Stimulated activated CD4-positive, alpha-beta T cell treated with anti-CD3 and anti-CD28 coated beads, TNF-alpha, amount 100 ng/mL, for 4 hours (primary cell): ENCODE measurements around the gene CCNH.

ENCODE experiments used
- DNase-seq, 3 experiments: peaks; one replicate each; pipeline ENCODE4 v3.0.0-alpha.2; 2020; ENCODE audit warnings: low read depth in 3 of 3

The CCNH gene

DNA sequence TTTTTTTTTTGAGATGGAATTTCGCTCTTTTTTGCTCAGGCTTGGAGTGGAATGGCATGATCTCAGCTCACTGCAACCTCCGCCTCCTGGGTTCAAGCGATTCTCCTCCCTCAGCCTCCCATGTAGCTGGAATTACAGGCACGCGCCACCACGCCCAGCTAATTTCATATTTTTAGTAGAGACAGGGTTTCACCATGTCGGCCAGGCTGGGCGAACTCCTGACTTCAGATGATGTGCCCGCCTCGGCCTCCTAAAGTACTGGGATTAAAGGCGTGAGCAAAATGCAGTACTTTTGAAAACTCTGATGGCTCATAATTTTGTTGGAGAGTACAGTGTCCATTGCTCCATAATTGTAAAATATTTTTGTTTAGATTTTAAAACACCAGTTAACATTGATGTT lies 52.6 kb downstream of the CCNH start:
- no peak for DNase-seq

DNA sequence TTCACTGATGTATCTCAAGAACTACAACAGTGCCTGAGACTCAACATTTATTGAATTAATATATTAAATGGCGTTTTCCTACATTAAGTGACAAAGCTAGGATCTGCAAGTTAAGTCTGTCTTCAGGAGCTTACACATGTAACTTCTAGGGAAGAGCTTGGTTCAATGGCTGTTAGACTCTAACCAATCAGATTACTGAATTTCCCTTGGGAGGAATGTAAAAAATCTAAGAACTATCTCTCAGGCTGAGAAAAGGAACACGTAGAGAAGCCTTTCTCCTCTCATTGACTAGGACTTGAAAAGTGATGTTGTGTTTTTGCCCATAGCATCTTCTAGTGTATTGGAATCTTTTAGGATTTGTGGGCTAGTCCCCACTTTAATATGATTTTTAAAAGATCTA lies 53.6 kb downstream of the CCNH start:
- no peak for DNase-seq

DNA sequence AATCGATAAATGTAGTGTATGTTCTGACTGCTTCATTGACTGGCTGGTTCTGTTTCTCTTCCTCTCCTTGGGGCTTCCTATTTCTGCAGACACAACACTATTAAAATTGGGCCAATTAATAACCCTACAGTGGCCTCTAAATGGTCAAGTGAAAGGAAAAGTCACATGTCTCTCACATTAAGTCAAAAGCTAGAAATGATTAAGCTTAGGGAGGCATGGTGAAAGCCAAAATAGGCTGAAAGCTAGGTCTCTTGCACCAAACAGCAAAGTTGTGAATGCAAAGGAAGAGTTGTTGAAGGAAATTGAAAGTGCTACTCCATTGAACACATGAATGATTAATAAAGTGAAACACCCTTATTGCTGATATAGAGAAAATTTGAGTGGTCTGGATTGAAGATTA lies 58.2 kb downstream of the CCNH start:
- DNase-seq: no peak

DNA sequence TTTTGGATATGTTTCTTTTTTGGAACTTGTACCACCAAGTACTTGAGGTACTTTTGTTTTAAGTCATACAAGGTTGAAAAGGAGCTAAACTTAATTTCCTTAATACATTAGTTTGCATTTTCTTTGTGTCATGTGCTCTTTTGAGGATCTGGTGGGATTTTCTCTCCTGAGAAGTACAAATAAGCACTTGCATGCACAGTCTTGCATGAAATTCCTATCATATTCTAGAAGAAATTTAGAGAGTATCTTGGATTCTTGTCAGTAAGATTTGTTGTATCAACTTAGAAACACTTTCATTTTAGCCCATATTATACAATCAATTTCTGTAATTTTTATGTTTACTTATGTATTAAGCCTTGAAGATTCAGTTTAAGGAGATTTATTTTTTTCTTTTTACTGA lies 64.9 kb downstream of the CCNH start:
- DNase-seq: no peak

DNA sequence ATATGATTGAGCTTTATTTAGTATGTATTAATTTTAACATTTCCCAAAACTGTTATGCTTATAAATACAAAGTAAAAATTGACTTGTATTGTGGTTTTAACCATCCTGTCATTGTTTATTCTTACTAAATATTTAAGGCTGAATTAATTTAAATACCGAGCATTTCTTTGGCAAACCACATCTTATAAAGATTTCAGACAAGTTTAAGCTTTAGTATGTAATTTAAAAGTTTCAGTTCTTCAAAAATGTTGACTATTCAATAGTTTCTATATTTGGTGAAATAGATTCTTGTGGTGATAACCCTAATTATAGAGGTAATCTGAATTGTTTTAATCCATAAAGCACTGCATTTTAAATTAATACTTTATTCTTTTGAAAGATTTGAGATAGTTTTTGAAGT lies 65.5 kb downstream of the CCNH start:
- no peak for DNase-seq
